ENCODE data around the gene OBSCN. TPM values are rescaled to one million over a fixed set of nuclear protein-coding genes. Genes with fewer than 3 reads are reported as not detected.

Gene OBSCN
- total RNA-seq, 1 experiment from 2014 or later: 29.1 TPM

- DNase-seq (no peak), ATAC-seq (no peak)
- intact Hi-C loops (cut with micrococcal nuclease): no loop called here
- no peak overlapping the region for H3K27ac ChIP-seq (ENCODE audit: low read length)
- no peak overlapping the region for H3K9ac ChIP-seq (ENCODE audit: low read length)
- POLR2A ChIA-PET (ENCODE audit: unreplicated experiment): no interaction called here
- CTCF ChIA-PET: no interaction called here
- H3K9me3 ChIP-seq (ENCODE audit: low read length): no peaks in the 10 kb centered on the region
- no peak overlapping the region for H3K4me2 ChIP-seq (ENCODE audit: low read length)
- H3K4me1 ChIP-seq (ENCODE audit: insufficient read depth, low read length): no peaks in the 10 kb centered on the region
- no peaks in the 10 kb centered on the region for H4K20me1 ChIP-seq (ENCODE audit: low read length)
- BruUV-seq (replicated peaks): no TSS peak
- H3K9me2 ChIP-seq (replicated peaks; ENCODE audit: low read length): no peaks in the 10 kb centered on the region
- H3K4me3 ChIP-seq (ENCODE audit: low read length): no peak overlapping the region
- H3F3A ChIP-seq (ENCODE audit: low read length, unreplicated experiment): no peaks in the 10 kb centered on the region
- H3K27me3 ChIP-seq (ENCODE audit: low read length): no peaks in the 10 kb centered on the region
- H3K79me2 ChIP-seq (ENCODE audit: low read length): no peaks in the 10 kb centered on the region
- H2AFZ ChIP-seq (ENCODE audit: low read length): no peak overlapping the region
- H3K36me3 ChIP-seq (ENCODE audit: low read depth, low read length): no peaks in the 10 kb centered on the region
- TF ChIP-seq CTCF (conservative IDR thresholded peaks at IDR 0.05; ENCODE audit: low read depth, low read length) (no peak), EZH2 (IDR thresholded peaks at IDR 0.05; ENCODE audit: low read length, unreplicated experiment) (no peak), EZH2phosphoT487 (IDR thresholded peaks at IDR 0.05; ENCODE audit: borderline replicate concordance, low read length) (no peak)
These were observed 100.3 kb downstream of the OBSCN start for GRCh38 chr1:228308085-228308601.

- no peak overlapping the region for H3K9ac ChIP-seq (ENCODE audit: low read length)
- no peaks in the 10 kb centered on the region for H3F3A ChIP-seq (ENCODE audit: low read length, unreplicated experiment)
- DNase-seq (peak; percentile 14), ATAC-seq (no peak)
- H3K4me2 ChIP-seq (ENCODE audit: low read length): no peak overlapping the region
- H3K4me1 ChIP-seq (ENCODE audit: insufficient read depth, low read length): no peaks in the 10 kb centered on the region
- H3K9me2 ChIP-seq (replicated peaks; ENCODE audit: low read length): no peaks in the 10 kb centered on the region
- H3K79me2 ChIP-seq (ENCODE audit: low read length): no peaks in the 10 kb centered on the region
- no TSS peak for BruUV-seq (replicated peaks)
- no peak overlapping the region for H2AFZ ChIP-seq (ENCODE audit: low read length)
- H3K27me3 ChIP-seq (ENCODE audit: low read length): no peaks in the 10 kb centered on the region
- H3K9me3 ChIP-seq (ENCODE audit: low read length): no peaks in the 10 kb centered on the region
- H3K4me3 ChIP-seq (ENCODE audit: low read length): no peak overlapping the region
- TF ChIP-seq EZH2phosphoT487 (IDR thresholded peaks at IDR 0.05; ENCODE audit: borderline replicate concordance, low read length): no peak
- TF ChIP-seq CTCF (conservative IDR thresholded peaks at IDR 0.05; ENCODE audit: low read depth, low read length): peak; percentile 43; the same call in 1 of the 2 replicates
- no peak for TF ChIP-seq EZH2 (IDR thresholded peaks at IDR 0.05; ENCODE audit: low read length, unreplicated experiment)
- ChIA-PET CTCF (no interaction called here), POLR2A (ENCODE audit: unreplicated experiment) (no interaction called here)
- H4K20me1 ChIP-seq (ENCODE audit: low read length): no peaks in the 10 kb centered on the region
- H3K27ac ChIP-seq (ENCODE audit: low read length): no peak overlapping the region
- intact Hi-C loops (cut with micrococcal nuclease): no loop called here
- H3K36me3 ChIP-seq (ENCODE audit: low read depth, low read length): no peaks in the 10 kb centered on the region
These were observed 100.9 kb downstream of the OBSCN start for GRCh38 chr1:228308628-228309325.

DNA sequence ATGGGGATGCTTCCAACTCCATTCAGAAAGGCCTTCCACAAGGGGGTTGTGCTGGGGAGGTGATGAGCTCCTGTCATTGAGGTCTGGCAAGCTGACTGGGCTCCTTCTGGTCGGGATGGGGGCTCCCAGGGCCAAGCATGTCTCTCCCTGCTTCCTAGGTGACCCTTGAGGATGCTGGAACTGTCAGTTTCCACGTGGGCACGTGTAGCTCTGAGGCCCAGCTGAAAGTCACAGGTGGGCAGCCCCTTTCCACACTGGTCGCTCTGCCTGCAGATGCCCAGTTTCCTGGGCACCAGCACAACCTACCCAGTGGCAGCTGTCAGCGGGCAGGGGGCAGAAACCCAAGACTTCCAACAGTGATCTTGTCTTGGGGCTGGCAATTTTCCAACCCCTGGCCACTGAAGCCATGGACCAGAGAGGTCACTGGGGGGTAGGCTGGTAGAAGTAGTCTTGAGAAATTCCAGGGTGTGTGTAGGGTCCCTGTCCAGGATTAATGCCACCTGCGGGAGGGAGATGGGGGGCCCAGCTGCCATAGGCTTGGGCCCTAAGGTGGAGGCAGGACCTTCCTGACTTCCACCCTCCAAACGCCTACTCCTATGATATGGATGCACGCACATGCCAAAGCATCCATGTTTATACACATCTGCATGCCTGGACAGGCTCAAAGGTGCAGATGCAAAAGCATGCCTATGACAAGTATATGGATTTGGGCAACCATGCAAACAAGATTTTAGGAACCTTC, 101.7 kb downstream of the OBSCN start:
- H3K27me3 ChIP-seq (ENCODE audit: low read length): no peaks in the 10 kb centered on the region
- no peak for DNase-seq
- H2AFZ ChIP-seq (ENCODE audit: low read length): no peak overlapping the region
- no peaks in the 10 kb centered on the region for H3K79me2 ChIP-seq (ENCODE audit: low read length)
- ChIA-PET CTCF (no interaction called here), POLR2A (ENCODE audit: unreplicated experiment) (no interaction called here)
- TF ChIP-seq CTCF (conservative IDR thresholded peaks at IDR 0.05; ENCODE audit: low read depth, low read length) (no peak), EZH2 (IDR thresholded peaks at IDR 0.05; ENCODE audit: low read length, unreplicated experiment) (no peak)
- no peak overlapping the region for H3K4me2 ChIP-seq (ENCODE audit: low read length)
- no peaks in the 10 kb centered on the region for H3K36me3 ChIP-seq (ENCODE audit: low read depth, low read length)
- no peaks in the 10 kb centered on the region for H3K9me3 ChIP-seq (ENCODE audit: low read length)
- intact Hi-C loops (cut with micrococcal nuclease): no loop called here
- no peak for ATAC-seq
- H3K4me3 ChIP-seq (ENCODE audit: low read length): no peak overlapping the region
- no peak overlapping the region for H3K27ac ChIP-seq (ENCODE audit: low read length)
- BruUV-seq (replicated peaks): no TSS peak
- no peaks in the 10 kb centered on the region for H4K20me1 ChIP-seq (ENCODE audit: low read length)
- H3K9me2 ChIP-seq (replicated peaks; ENCODE audit: low read length): no peaks in the 10 kb centered on the region
- H3K4me1 ChIP-seq (ENCODE audit: insufficient read depth, low read length): no peaks in the 10 kb centered on the region
- no peak overlapping the region for H3K9ac ChIP-seq (ENCODE audit: low read length)
- H3F3A ChIP-seq (ENCODE audit: low read length, unreplicated experiment): no peaks in the 10 kb centered on the region

All from PC-3 (cell line).